H1 (cell line): ENCODE data around the gene BABAM2. TPM values are rescaled to one million over a fixed set of nuclear protein-coding genes. Genes with fewer than 3 reads are reported as not detected.

Experiments used
- CTCF ChIA-PET: fragments of 300-600 bp; sonication (Branson Sonifier 250); formaldehyde crosslinking; loops from one replicate; lab custom pipeline; 2021; ENCODE audit not compliant: partially characterized antibody; lab: Charles Lee
- POLR2A ChIA-PET: fragments of 300-600 bp; sonication (Branson Sonifier 250); formaldehyde crosslinking; loops from one replicate; lab custom pipeline; 2021; ENCODE audit warnings: inconsistent platforms; ENCODE audit not compliant: partially characterized antibody; lab: Charles Lee
- DNase-seq, 2 experiments: peaks; one replicate each; pipeline versions ENCODE4 v3.0.0 to v3.0.0-alpha.2; 2010 to 2022; ENCODE audit warnings: low spot score in 2 of 2, low read depth in 1 of 2, mixed read lengths in 1 of 2
- FAIRE-seq: peaks from 2 replicates; lab custom pipeline; 2011; peaks lifted over from hg19 to GRCh38; lab: Jason Lieb, UNC
- H2AFZ ChIP-seq: 2 replicates; pipeline ENCODE4 v1.8.1; 2012; ENCODE audit warnings: low read length, inconsistent platforms
- H2AK5ac ChIP-seq: 2 replicates; pipeline ENCODE4 v1.6.1; 2013; ENCODE audit warnings: low read depth, low read length
- H2BK120ac ChIP-seq: replicated peaks from 2 replicates; pipeline ENCODE3; 2013; ENCODE audit warnings: low read depth, low read length, inconsistent platforms
- H2BK12ac ChIP-seq: 2 replicates; pipeline ENCODE4 v1.6.1; 2013; ENCODE audit warnings: low read depth, low read length
- H2BK15ac ChIP-seq: 2 replicates; pipeline ENCODE4 v1.6.1; 2013; ENCODE audit warnings: low read length
- H2BK20ac ChIP-seq: 2 replicates; pipeline ENCODE4 v1.6.1; 2013; ENCODE audit warnings: low read length
- H2BK5ac ChIP-seq: 2 replicates; pipeline ENCODE4 v1.6.1; 2013; ENCODE audit warnings: low read depth, low read length
- H3K14ac ChIP-seq: 2 replicates; pipeline ENCODE4 v1.6.1; 2013; ENCODE audit warnings: inconsistent platforms; ENCODE audit not compliant: insufficient read length
- H3K18ac ChIP-seq: 2 replicates; pipeline ENCODE4 v1.6.1; 2013; ENCODE audit warnings: low read length; ENCODE audit errors: extremely low read depth
- H3K23ac ChIP-seq: 2 replicates; pipeline ENCODE4 v1.6.1; 2013; ENCODE audit warnings: inconsistent platforms; ENCODE audit not compliant: insufficient read length
- H3K23me2 ChIP-seq: 2 replicates; pipeline ENCODE4 v1.6.1; 2013; ENCODE audit warnings: low read depth, low read length
- H3K27ac ChIP-seq: 2 replicates; pipeline ENCODE4 v1.6.1; 2011; ENCODE audit warnings: low read depth, low read length, inconsistent platforms
- H3K27me3 ChIP-seq, 4 experiments: replicated peaks in 1 of 4; 1 replicate in 1 of 4; 2 replicates in 3 of 4; pipeline versions ENCODE4 v1.6.1 to v1.8.1; 2011 to 2013; ENCODE audit warnings: low read length in 3 of 4, mild to moderate bottlenecking in 3 of 4, inconsistent platforms in 2 of 4, mixed read lengths in 2 of 4, moderate library complexity in 1 of 4; ENCODE audit not compliant: control insufficient read depth in 3 of 4, insufficient read depth in 3 of 4; ENCODE audit errors: extremely low read depth in 1 of 4
- H3K36me3 ChIP-seq, 4 experiments: 2 replicates each; pipeline versions ENCODE4 v1.6.1 to v1.8.1; 2011 to 2013; ENCODE audit warnings: mild to moderate bottlenecking in 4 of 4, low read length in 3 of 4, moderate library complexity in 2 of 4, control low read depth in 1 of 4, inconsistent platforms in 1 of 4; ENCODE audit not compliant: insufficient read depth in 4 of 4, control insufficient read depth in 2 of 4
- H3K4ac ChIP-seq: replicated peaks from 2 replicates; pipeline ENCODE3; 2013; ENCODE audit warnings: low read length, low read depth, mixed read lengths, inconsistent platforms; ENCODE audit not compliant: insufficient read length
- H3K4me1 ChIP-seq, 4 experiments: replicated peaks in 1 of 4; 1 replicate in 1 of 4; 2 replicates in 3 of 4; pipeline versions ENCODE4 v1.6.1 to v1.8.1; 2011 to 2013; ENCODE audit warnings: low read length in 3 of 4, inconsistent platforms in 2 of 4, mixed read lengths in 1 of 4; ENCODE audit not compliant: insufficient read depth in 4 of 4, control insufficient read depth in 3 of 4
- H3K4me2 ChIP-seq, 2 experiments: 2 replicates each; pipeline versions ENCODE4 v1.6.1 to v1.8.1; 2011 to 2013; ENCODE audit warnings: low read depth in 2 of 2, low read length in 2 of 2, control low read depth in 1 of 2, inconsistent platforms in 1 of 2, mild to moderate bottlenecking in 1 of 2; ENCODE audit not compliant: insufficient read depth in 1 of 2
- H3K4me3 ChIP-seq, 4 experiments: fragments of 200-600, 300-600 bp in 1 of 4; sonication (generic), shearing (Covaris generic), sonication (Bioruptor Twin) in 1 of 4; 2 replicates each; pipeline versions ENCODE4 v1.5.1 to v1.8.1; 2011 to 2016; ENCODE audit warnings: low read length in 4 of 4, low read depth in 3 of 4, control low read depth in 2 of 4, inconsistent platforms in 2 of 4, mild to moderate bottlenecking in 2 of 4, mixed read lengths in 1 of 4, moderate library complexity in 1 of 4; ENCODE audit not compliant: insufficient read depth in 2 of 4; ENCODE audit errors: extremely low read depth in 1 of 4
- H3K56ac ChIP-seq: replicated peaks from 2 replicates; pipeline ENCODE3; 2013; ENCODE audit warnings: low read depth, mild to moderate bottlenecking, mixed read lengths, low read length, inconsistent platforms; ENCODE audit not compliant: insufficient read length
- H3K79me1 ChIP-seq: 2 replicates; pipeline ENCODE4 v1.6.1; 2013; ENCODE audit warnings: low read depth, low read length, control low read depth
- H3K79me2 ChIP-seq, 2 experiments: 2 replicates each; pipeline versions ENCODE4 v1.6.1 to v1.8.1; 2012 to 2013; ENCODE audit warnings: low read length in 2 of 2, mild to moderate bottlenecking in 2 of 2, inconsistent platforms in 1 of 2; ENCODE audit not compliant: insufficient read depth in 2 of 2, control insufficient read depth in 1 of 2
- H3K9ac ChIP-seq, 4 experiments: replicated peaks in 1 of 4; 1 replicate in 1 of 4; 2 replicates in 3 of 4; pipeline versions ENCODE4 v1.6.1 to v1.8.1; 2011 to 2013; ENCODE audit warnings: low read depth in 3 of 4, low read length in 3 of 4, control low read depth in 2 of 4, mild to moderate bottlenecking in 2 of 4, moderate library complexity in 2 of 4, inconsistent platforms in 1 of 4; ENCODE audit errors: extremely low read depth in 1 of 4
- H3K9me3 ChIP-seq, 2 experiments: 2 replicates each; pipeline versions ENCODE4 v1.6.1 to v1.8.1; 2012 to 2013; ENCODE audit warnings: mild to moderate bottlenecking in 2 of 2, moderate library complexity in 2 of 2, control low read depth in 1 of 2, inconsistent platforms in 1 of 2, low read depth in 1 of 2, low read length in 1 of 2, mixed read lengths in 1 of 2; ENCODE audit not compliant: insufficient read depth in 2 of 2
- H4K20me1 ChIP-seq, 2 experiments: replicated peaks in 1 of 2; 2 replicates each; pipeline versions ENCODE3 to v1.8.1; 2011 to 2013; ENCODE audit warnings: inconsistent platforms in 2 of 2, low read length in 2 of 2, mild to moderate bottlenecking in 1 of 2; ENCODE audit not compliant: insufficient read depth in 2 of 2, control insufficient read depth in 1 of 2
- H4K5ac ChIP-seq: 2 replicates; pipeline ENCODE4 v1.6.1; 2013; ENCODE audit warnings: low read length, low read depth, mixed read lengths, inconsistent platforms; ENCODE audit not compliant: insufficient read length
- H4K8ac ChIP-seq: 2 replicates; pipeline ENCODE4 v1.8.0; 2013; ENCODE audit warnings: mild to moderate bottlenecking, moderate library complexity, low read length, inconsistent platforms; ENCODE audit not compliant: insufficient read depth; ENCODE audit errors: extremely low read depth
- H4K91ac ChIP-seq: replicated peaks from 2 replicates; pipeline ENCODE3; 2013; ENCODE audit warnings: low read length, mixed read lengths, inconsistent platforms; ENCODE audit not compliant: insufficient read length
- CBX8 ChIP-seq: fragments of 300-800, 300-1000 bp; sonication (generic); IDR thresholded peaks from 2 replicates; pipeline ENCODE4 v1.7.1; 2016; ENCODE audit warnings: low read depth, low read length, borderline replicate concordance
- CEBPB ChIP-seq: IDR thresholded peaks from 2 replicates; pipeline ENCODE4 v1.6.1; 2012; ENCODE audit warnings: low read depth, low read length
- CTCF ChIP-seq, 3 experiments: IDR thresholded peaks; 1 replicate in 2 of 3; 2 replicates in 1 of 3; pipeline versions ENCODE4 v1.5.1 to v1.6.1; 2011; ENCODE audit warnings: low read length in 3 of 3, mild to moderate bottlenecking in 3 of 3, inconsistent platforms in 2 of 3, low read depth in 1 of 3, moderate library complexity in 1 of 3; ENCODE audit not compliant: insufficient read depth in 1 of 3; ENCODE audit errors: control extremely low read depth in 1 of 3
- EP300 ChIP-seq, 2 experiments: IDR thresholded peaks; 1 replicate in 1 of 2; 2 replicates in 1 of 2; pipeline ENCODE4 v1.6.1; 2011 to 2012; ENCODE audit warnings: low read depth in 2 of 2, low read length in 2 of 2, mild to moderate bottlenecking in 2 of 2, borderline replicate concordance in 1 of 2, inconsistent platforms in 1 of 2, moderate library complexity in 1 of 2
- GABPA ChIP-seq: IDR thresholded peaks from 2 replicates; pipeline ENCODE4 v1.6.1; 2011; ENCODE audit warnings: mild to moderate bottlenecking, low read length, moderate library complexity, borderline replicate concordance; ENCODE audit not compliant: insufficient read depth
- KDM1A ChIP-seq: fragments of 200-600, 300-600 bp; sonication (generic); IDR thresholded peaks from 2 replicates; pipeline ENCODE4 v1.7.1; 2016; ENCODE audit warnings: mild to moderate bottlenecking, low read length, borderline replicate concordance
- KDM4A ChIP-seq: IDR thresholded peaks from one replicate; pipeline ENCODE4 v1.7.1; 2012; ENCODE audit warnings: low read depth, mild to moderate bottlenecking, moderate library complexity, low read length, inconsistent platforms; ENCODE audit not compliant: severe bottlenecking
- WGBS, 2 experiments: shearing (Covaris generic) in 1 of 2; methylation state at CpG; one replicate each; pipeline versions ENCODE4 v1.1.6 to v1.1.7; 2013 to 2015; ENCODE audit warnings: low lambda C conversion rate in 2 of 2, mixed read lengths in 2 of 2, inconsistent platforms in 1 of 2, low coverage in 1 of 2, missing lambda C conversion rate in 1 of 2; ENCODE audit not compliant: insufficient replicate concordance in 2 of 2, insufficient coverage in 1 of 2, insufficient read length in 1 of 2; ENCODE audit errors: extremely low coverage in 1 of 2, missing lambda C conversion rate in 1 of 2; 5-methylcytosine and 5-hydroxymethylcytosine counted together
- polyA plus RNA-seq, 7 experiments: library from polyadenylated mRNA; depleted of rRNA in 3 of 7; stranded (reverse) in 5 of 7; unstranded in 2 of 7; fragments of >200 nt in 5 of 7; fragments of 200-250 nt in 2 of 7; gene quantifications; 1 replicate in 5 of 7; 2 replicates in 1 of 7; 4 replicates in 1 of 7; pipeline versions ENCODE4 v1.2.1 to v1.2.3, GENCODE V29; 2011 to 2013; ENCODE audit warnings: missing spikeins in 2 of 7, mixed read lengths in 2 of 7
- total RNA-seq: library from RNA; stranded (reverse); fragmentation: NEBNext Ultra II Directional; extraction: Animal tissue kit (Norgen Biotek cat#: 25700); gene quantifications from 2 replicates; pipeline ENCODE4 v1.2.1, GENCODE V29; 2021
- TF ChIP-seq, protein P1 (sequence below): IDR thresholded peaks from 2 replicates; pipeline ENCODE4 v1.6.1; 2012; ENCODE audit warnings: inconsistent platforms

BABAM2 gene
- total and polyA plus RNA-seq, 2 of the 8 experiments (the other 6 are each of a cell fraction or from before 2014, with no cell fraction given) = 15.8 to 20.9 TPM

GRCh38 chr2:28356095-28356911, 465.8 kb downstream of the BABAM2 start:
- peak overlapping the region; percentile 81 for H2AFZ ChIP-seq
- no peak for TF ChIP-seq KDM4A
- TF ChIP-seq CTCF (IDR thresholded peaks at IDR 0.05; ENCODE audit: control extremely low read depth in 1 of 3, insufficient read depth in 1 of 3, low read depth in 1 of 3, low read length in 3 of 3) = no peak
- TF ChIP-seq, protein P1, sequence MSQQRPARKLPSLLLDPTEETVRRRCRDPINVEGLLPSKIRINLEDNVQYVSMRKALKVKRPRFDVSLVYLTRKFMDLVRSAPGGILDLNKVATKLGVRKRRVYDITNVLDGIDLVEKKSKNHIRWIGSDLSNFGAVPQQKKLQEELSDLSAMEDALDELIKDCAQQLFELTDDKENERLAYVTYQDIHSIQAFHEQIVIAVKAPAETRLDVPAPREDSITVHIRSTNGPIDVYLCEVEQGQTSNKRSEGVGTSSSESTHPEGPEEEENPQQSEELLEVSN = no peak
- no peak for TF ChIP-seq CBX8
- no peak for TF ChIP-seq GABPA
- TF ChIP-seq KDM1A = no peak
- no peak for TF ChIP-seq EP300 (IDR thresholded peaks at IDR 0.05; ENCODE audit: borderline replicate concordance in 1 of 2, low read depth in 2 of 2, low read length in 2 of 2)
- TF ChIP-seq CEBPB = no peak

More at GRCh38 chr2:28356095-28356911, 465.8 kb downstream of the BABAM2 start:
- Histone ChIP-seq H3K9ac (no peak overlapping the region), H3K79me1 (no peaks in the 10 kb centered on the region), H3K79me2 (no peaks in the 10 kb centered on the region), H3K27ac (no peak overlapping the region), H3K27me3 (no peaks in the 10 kb centered on the region), H4K8ac (0 out of 2 replicates have a peak overlapping the region, but pooled peaks have one; percentile 35), H3K4me1 (peaks cover 0 to 4% (median under 1%) of the 10 kb centered on the region in 4 experiments; a peak in 2 of 7 replicates), H3K23ac (no peak overlapping the region), H4K5ac (no peak overlapping the region), H3K56ac (no peak overlapping the region), H3K4ac (no peak overlapping the region), H3K23me2 (no peaks in the 10 kb centered on the region), H3K4me3 (no peak overlapping the region), H2BK20ac (no peak overlapping the region), H3K36me3 (no peaks in the 10 kb centered on the region), H2BK120ac (no peak overlapping the region), H2BK5ac (no peak overlapping the region), H3K4me2 (no peak overlapping the region), H2AK5ac (no peak overlapping the region), H4K20me1 (no peaks in the 10 kb centered on the region), H3K14ac (no peak overlapping the region), H2BK12ac (no peak overlapping the region), H3K18ac (no peak overlapping the region; the same call in 1 of the 2 replicates), H2BK15ac (no peak overlapping the region; the same call in 1 of the 2 replicates), H3K9me3 (no peaks in the 10 kb centered on the region), H4K91ac (peak overlapping the region; percentile 74)
- ChIA-PET POLR2A (no interaction called here), CTCF (interaction anchor here (0.6 to 1.1 kb wide), 2 partner anchors 14 to 22 kb away, joined by 3 to 4 read pairs; no protein-coding TSS in a partner anchor)
- no peak for DNase-seq
- no peak for FAIRE-seq
- WGBS, 2 experiments = 82% methylated on average over 11 of the region's 17 CpGs; no CpG with 5 or more reads in 1 of the 2 experiments
